HG02798 (cell line): ENCODE results near the gene SIK1.
"Not testable (repeated sequence)": the region's sequence is repeated elsewhere in the genome, so short reads cannot be mapped to it uniquely, and the experiment has no call there.

Experiments
- ATAC-seq: cut with Tn5 transposase; IDR thresholded peaks from one replicate; pipeline ENCODE4 v1.9.1; 2021; ENCODE audit warnings: mild to moderate bottlenecking; ENCODE audit not compliant: unreplicated experiment, poor library complexity

SIK1 gene

DNA sequence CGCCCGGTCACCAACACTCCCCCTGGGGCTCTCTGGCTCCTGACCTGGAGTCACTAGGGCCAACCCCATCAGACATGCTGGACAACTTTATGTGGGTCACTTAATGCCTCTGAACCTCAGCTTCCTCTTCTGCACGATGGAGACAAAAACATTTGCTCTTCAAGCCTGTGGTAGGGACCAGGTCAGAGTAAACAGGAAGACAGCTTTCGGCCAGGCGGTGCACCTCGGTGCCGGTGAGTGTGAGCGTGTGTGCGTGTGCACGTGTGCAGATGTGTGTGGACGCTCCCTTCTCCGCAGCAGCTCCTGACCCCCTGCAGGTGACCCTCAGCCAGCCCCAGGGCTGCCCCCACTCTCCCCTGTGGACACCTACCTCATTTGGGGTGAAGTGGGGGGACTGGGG lies 28.4 kb downstream of the SIK1 start:
- ATAC-seq = not testable (repeated sequence)

DNA sequence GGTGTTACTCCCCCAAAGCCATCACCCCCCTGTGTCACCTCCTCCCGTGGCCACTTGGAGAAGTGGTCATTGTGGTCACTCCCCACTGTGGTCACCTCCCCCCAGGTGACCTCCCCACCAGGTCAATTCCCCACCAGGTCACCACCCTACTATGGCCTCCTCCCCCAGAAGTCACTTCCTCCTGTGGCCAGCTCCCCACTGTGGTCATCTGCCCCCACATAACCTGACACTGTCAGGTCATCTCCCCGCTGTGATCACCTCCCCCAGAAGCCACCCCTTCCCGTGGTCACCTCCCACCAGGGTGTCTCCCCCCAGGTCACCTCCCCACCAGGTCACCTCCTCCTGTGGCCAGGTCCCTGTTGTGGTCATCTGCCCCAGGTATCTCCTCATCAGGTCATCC lies 28.9 kb downstream of the SIK1 start:
- not testable (repeated sequence) for ATAC-seq

DNA sequence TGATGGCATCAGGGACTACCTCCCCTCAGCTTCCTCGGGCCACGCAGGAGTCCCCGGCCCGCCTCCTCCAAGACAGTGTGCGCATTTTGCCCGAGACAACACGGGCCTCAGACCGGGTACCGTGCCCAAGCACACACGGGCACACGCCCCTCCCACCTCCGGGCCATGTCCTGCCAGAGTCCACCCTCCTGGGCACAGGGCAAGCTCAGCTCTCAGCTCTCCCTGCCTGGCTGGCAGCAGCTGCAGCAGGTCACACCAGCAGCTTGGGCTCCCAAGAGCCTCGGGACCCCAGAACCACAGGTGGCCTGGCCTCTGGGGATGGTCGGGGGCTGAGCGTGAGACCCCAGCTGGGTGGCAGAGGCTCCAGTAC lies 29.5 kb downstream of the SIK1 start:
- ATAC-seq = not testable (repeated sequence)

DNA sequence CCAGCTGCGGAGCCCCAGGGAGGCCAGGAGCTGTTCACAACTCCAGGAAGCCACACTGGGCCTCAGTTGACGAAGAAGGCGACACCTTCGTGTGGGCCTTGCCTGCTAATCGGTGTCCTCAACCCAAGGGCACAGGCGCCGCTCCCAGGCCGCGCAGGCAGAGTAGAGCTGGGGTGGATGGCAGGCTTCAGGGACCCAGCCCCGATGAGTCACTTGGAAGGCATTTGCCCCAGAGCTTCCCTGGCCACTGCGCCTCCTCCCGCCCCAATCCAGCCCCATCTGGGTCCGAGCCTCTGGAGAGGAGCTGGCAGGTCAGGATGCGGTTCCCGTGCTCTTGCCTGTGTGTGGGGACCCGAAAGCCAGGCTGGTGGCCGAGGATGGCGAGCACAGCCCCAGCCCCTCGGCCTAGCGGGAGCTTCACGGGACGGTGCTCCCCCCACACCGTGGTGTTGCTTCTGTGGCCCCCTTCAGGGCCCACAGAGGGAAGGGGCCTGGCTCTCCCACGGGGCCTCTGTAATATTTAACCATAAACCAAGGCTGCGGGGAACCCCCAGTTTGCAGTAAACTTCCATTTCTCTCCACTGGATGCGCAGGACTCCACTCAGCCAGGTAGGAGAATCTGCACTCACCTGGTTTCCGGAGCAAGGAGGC lies 30.0 kb downstream of the SIK1 start:
- ATAC-seq = not testable (repeated sequence)

DNA sequence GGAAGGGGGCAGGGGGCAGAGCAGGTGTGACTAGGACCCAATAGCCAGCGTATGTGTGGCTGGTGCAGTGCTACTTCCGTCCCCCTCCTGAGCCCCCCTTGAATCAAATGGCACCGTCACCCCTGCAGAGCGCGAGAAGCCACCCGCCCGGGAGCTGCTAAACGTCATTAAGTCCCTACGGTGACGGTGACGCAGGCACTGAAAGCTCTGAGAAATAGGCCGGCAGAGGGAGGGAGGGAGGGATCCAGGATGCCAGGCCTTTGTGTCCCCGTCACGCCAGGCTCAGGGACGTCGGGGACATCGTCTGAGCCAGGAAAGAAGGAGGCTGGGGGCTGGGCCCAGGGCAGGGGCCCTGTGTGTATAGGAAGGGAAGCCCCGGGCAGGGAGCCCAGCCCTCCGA lies 43.6 kb downstream of the SIK1 start:
- not testable (repeated sequence) for ATAC-seq

GRCh38 chr21:43382902-43383301 lies 44.0 kb downstream of the SIK1 start:
- not testable (repeated sequence) for ATAC-seq

DNA sequence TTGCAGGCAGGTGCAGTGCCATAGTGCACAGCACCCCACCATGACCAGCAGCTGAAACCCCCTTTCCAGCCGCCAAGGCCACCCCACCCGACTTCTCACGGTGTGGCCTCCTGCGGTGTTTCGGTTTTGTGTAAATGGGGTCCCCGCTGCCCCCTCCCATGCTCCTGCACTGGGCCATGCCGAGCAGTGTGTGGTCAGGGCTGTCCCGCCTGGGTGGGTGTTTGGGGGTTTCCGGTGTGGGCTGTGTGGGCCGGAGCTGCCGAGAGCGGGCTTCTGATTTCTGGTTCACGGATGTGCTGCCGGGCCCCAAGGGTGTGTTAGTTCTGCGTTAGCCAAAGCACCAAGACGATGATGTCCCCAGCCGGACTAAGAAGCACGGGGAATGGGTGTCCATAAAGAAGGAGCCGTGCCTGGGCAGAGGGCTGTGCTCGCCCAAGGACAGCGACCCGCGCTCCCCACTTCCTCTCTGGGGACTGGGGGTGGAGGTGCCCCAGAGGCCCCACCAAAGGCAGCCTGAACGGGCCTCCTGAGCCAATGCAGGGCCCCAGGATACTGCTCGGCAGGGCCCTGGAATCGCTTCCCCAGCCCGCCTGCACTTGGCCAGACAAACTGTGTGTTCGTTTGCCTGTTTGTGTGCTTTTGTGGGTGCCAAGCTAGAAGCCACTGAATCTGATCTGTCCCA lies 45.9 kb downstream of the SIK1 start:
- not testable (repeated sequence) for ATAC-seq

DNA sequence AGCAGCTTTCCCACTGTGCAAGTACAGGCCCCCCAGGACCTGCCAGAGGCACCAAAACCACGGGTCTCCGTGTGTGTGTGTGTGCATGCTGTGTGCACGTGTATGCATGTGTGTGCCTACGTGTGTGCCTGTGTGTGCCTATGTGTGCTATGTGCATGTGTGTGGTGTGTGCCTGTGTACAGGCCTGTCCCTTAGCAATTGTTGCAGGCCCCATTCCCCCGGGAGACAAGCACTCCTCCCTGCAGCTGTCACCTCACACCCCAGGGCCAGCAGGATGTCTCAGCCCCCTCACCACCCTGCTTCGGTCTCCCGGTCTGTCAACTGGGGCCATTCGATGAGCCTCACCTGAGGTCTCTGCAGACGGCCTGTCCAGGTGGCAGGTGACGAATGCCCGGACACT lies 46.6 kb downstream of the SIK1 start:
- not testable (repeated sequence) for ATAC-seq

- ATAC-seq = not testable (repeated sequence)
These were observed 47.3 kb downstream of the SIK1 start for GRCh38 chr21:43379626-43380122.

DNA sequence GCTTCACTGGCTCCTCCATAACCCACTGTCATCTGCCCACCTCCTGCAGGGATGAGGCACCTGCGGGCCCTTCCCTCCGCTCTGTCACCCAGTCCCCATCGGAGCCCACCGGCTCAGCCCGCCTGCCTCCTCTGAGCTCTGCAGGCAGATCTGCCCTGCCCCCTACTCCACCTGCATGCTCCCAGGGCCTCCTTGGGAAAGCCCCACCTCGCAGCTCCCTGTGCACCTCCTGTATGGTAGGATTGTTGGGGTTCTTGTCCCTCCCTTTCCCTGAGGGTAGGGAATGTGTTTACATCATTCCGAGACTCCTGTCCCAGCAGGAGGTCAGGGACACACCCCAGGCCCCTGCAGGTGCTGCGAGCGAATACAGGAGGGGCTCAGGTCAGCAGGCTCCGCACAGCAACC lies 50.5 kb downstream of the SIK1 start:
- no peak for ATAC-seq

DNA sequence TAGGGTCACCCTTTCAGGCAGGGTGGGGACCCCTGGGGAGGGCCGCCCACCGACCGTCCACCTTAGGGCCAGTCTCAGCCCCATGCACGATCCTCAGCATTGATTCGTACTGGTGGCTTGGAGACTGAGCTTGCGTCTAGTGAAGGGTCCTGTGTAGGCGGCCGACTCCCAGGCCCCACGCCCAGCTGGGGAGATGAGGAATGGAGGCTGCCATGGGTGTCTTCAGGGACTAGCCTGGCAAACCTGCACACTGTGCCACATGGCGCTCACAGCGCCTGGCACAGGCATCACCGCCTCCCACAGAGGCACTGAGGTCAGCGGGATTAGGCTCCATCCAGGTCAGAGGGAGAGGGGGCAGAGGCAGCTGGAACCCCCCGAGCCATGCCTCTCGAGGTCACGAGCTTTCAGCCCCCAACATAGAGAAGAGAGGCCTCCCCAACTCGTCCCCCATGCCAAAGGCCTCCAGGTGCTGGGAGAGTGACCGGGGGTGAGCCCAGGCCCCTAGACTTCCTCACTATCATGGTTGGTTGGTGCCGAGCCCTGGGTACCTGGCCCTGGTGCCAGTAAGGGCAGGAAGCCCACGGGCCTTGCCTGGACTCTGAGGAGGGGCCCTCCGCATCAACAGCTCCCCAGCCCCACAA lies 51.0 kb downstream of the SIK1 start:
- no peak for ATAC-seq

DNA sequence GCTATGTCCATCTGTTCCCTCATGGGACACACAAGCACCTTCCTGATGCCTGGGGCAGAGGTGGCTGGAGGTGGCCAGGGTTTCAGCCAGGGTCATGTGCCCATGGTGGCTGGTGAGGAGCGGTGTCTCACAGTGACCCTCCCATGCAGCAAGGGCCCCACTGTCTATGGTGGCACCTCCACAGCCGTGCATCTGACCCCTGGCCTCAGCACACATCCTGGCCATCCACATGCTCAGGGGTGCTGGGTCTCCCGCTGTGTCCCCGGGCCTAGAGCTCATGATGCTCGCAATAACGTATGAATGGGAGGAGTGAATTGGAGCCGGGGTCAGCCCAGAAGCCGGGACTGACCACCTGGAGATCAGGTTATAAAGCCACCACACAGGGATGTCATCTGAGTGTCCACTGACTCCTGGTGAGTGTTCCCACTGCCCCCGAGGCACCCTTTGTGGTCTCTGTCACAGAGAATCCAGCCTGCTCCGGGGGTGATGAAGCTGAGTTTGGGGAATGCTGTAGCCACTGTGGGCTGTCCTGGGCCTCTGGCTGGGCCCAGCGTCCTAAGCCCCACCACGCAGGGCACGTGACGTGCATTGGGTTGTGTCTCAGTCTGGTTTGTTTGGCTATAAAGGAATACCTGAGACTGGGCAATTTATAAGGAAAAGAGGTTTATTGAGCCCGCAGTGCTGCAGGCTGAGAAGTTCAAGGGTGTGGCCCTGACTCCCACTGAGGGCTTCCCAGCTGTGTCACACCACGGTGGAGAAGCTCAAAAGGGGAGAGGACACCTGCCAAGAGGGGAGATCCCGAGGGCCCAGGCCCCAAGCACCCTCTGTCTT lies 51.7 kb downstream of the SIK1 start:
- ATAC-seq = no peak

DNA sequence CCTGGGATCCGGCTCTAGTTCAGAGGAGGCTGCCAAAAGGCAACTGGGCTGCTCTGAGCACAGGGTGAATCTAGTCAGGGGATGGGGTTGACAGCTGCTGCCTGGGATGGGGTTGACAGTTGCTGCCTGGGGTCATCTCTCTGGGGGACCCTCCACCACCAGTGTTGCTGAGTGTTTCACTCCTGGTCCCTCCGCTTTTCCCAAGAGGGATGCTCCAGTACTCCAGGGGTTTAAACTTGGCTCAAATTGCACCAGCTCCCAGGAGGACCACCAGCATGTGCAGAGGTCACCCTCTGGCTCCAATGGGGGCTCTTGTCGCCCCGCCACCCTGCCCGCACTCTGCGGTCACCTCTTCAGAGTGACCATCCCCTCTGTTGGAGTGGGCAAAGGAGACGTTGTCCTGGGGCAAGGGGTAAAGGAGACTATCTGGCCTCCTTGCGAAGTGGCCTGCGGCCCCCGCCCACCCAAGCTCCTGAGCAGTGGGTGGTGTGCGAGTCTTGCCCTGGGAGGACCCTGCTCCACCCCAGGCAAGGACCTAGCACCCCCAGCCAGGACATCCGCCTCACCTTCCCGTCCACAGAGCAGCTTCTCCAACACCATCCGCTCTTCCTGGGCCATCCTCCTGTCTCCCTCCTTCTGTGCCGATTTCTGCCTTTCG lies 52.6 kb downstream of the SIK1 start:
- ATAC-seq = no peak

- no peak for ATAC-seq
These were observed 53.3 kb downstream of the SIK1 start for GRCh38 chr21:43373362-43374227.

DNA sequence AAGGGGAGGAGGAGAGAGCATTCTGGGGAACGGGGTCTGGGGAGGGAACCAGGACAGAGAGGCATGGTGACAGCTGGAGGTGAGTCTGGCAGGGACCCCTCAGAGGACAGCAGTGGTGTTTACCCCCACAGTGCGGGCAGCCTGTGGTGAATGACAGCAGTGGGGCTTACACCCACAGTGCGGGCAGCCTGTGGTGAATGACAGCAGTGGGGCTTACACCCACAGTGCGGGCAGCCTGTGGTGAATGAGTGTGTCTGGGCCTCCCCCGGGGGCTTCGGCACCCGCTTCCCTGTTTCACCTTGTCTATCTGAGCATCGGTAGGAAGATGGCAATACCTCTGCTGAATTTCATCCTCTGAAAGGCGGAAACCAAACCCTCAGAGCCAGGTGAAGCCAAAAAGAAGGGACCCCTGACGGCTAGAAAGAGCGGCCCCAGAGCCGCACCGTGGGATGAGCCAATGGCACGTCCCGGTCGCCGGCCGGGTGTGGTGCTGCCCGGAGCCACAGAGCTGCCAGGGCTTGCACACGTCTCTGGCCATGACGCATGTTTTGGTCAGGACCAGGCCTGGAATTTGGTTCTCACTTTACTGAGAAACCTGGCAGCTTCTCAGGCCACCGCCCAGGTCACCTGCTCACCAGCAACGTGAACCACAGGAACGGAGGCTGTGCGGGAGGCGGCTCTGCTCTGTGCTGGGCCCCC lies 54.1 kb downstream of the SIK1 start:
- ATAC-seq = no peak

DNA sequence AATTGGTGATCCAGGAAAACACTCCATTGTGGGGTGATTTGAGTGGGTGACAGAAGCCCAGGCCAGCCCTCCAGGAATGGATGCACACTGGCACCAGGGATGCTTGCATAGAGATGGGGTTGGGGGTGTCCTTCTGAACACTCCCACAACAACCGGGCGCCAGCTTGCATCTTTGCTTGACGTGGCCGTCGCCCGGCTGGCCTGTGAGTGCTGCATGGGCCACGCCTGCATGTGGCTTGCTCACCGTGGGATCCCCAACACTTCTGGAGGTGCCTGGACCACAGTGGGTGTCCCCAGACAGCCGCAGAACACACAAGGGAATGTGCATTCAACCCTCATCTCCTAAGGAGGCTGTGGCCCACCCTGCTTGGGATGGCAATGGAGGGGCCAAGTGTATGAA lies 55.1 kb downstream of the SIK1 start:
- no peak for ATAC-seq

GRCh38 chr21:43370888-43371570 lies 55.9 kb downstream of the SIK1 start:
- ATAC-seq = no peak

DNA sequence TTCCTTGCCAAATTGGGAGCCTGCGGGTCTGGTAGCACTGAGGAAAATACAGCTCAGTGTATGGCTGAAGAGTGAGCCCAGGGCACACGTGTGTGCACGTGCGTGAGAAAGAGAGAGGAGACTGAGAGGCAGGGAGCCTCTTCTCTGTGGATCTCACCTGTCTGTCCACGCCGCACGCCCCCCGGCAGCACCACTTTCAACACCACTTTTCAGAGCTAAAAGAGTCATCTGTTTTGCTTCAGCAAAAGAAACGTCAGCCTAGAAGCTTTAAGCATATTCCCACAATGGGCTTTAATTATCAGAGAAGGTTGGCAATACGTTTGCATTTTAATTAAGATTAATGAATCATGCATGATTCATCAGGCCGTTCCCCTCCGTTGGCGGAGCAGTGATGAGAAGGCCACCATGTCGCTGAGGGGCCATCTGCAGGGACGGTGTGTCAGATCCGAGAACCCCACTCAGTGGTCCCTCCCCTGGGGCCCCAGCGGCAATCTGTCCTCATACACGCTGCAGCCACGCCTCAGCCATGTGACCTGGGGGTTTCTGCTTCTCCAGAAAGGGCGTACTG lies 56.8 kb downstream of the SIK1 start:
- ATAC-seq = no peak
